Activated CD4-positive, alpha-beta memory T cell treated with anti-CD3 and anti-CD28 coated beads for 36 hours (primary cell): ENCODE measurements around the gene FREM1. TPM values are rescaled to one million over a fixed set of nuclear protein-coding genes. Genes with fewer than 3 reads are reported as not detected.
A peak's percentile ranks its signal among the peaks of the same experiment; 100 is the strongest.

Experiments used
- CTCF ChIA-PET: fragments of 350-600 bp; sonication (Branson Sonifier 250); formaldehyde crosslinking; loops from one replicate; lab custom pipeline; 2021; ENCODE audit warnings: antibody characterized with exemption, inconsistent platforms; lab: Charles Lee
- POLR2A ChIA-PET: fragments of 350-600 bp; sonication (Branson Sonifier 250); formaldehyde crosslinking; loops from one replicate; lab custom pipeline; 2021; ENCODE audit warnings: antibody characterized with exemption; lab: Charles Lee
- DNase-seq: peaks from one replicate; pipeline ENCODE4 v3.0.0-alpha.2; 2020
- H3K27ac Mint-ChIP-seq: one replicate; pipeline ENCODE4 v1.8.0; 2021; ENCODE audit warnings: mixed read lengths
- H3K27me3 Mint-ChIP-seq: one replicate; pipeline ENCODE4 v1.8.0; 2021; ENCODE audit warnings: mixed read lengths
- H3K36me3 Mint-ChIP-seq: one replicate; pipeline ENCODE4 v1.8.0; 2021; ENCODE audit warnings: mixed read lengths
- H3K4me1 Mint-ChIP-seq: one replicate; pipeline ENCODE4 v1.8.0; 2021; ENCODE audit warnings: low read depth, mixed read lengths
- H3K4me3 Mint-ChIP-seq: one replicate; pipeline ENCODE4 v1.8.0; 2021; ENCODE audit warnings: mild to moderate bottlenecking, mixed read lengths
- H3K9me3 Mint-ChIP-seq: one replicate; pipeline ENCODE4 v1.8.0; 2021; ENCODE audit warnings: mixed read lengths
- intact Hi-C: fragments of 100-400 bp; cut with micrococcal nuclease; formaldehyde crosslinking; loops from one replicate; pipeline ENCODE4 v1.15.1; 2023
- total RNA-seq, 2 experiments: library from RNA; stranded (reverse); gene quantifications; one replicate each; pipeline ENCODE4 v1.2.3, GENCODE V29; 2021

The FREM1 gene
- total RNA-seq, 2 experiments from 2014 or later, result not detected

DNA sequence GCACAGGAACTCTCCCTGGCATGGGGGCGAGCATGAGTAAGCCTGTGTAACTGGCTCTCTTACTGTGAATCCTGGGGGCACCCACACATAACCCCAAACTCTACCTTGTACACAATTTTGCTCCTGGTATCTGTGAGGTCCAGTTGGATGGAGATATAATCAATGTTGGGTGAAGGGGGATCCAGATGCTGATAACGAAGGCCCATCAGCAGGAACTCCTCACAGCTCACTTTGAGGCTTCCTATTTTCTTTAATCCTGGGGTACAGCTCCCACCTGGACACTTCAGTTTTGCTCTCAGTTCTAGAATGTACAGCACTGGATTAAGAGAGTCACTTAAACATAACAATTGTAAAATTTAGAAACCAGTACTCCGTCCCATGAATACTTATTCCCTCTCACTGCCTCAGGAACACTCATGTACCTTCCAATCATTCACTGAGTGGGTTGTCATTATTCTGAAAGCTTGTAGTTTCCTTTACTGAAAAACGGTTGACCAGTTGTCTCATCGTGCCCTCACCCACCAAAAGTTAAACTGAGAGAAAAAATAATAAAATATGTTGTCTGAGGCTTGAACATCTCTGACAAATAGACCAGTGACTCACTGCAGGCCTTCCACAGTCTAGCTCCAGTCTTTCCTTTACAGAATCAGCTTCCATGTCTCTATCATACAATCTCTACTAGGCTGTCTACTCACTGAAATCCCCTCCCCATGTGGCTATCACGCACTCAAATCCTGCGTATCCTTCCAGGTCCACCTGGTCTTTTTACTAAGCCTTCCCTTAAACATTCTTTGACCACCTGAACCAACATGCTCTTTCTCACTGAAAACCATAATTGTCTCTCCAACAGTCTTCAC, 52.6 kb downstream of the FREM1 start:
- intact Hi-C loops, result no loop called here
- ChIA-PET CTCF (no interaction called here), POLR2A (no interaction called here)
- Mint-ChIP-seq H3K4me1 (no peaks in the 10 kb centered on the region), H3K36me3 (no peaks in the 10 kb centered on the region), H3K4me3 (no peak overlapping the region), H3K27me3 (no peaks in the 10 kb centered on the region), H3K9me3 (no peaks in the 10 kb centered on the region), H3K27ac (no peak overlapping the region)
- no peak for DNase-seq

DNA sequence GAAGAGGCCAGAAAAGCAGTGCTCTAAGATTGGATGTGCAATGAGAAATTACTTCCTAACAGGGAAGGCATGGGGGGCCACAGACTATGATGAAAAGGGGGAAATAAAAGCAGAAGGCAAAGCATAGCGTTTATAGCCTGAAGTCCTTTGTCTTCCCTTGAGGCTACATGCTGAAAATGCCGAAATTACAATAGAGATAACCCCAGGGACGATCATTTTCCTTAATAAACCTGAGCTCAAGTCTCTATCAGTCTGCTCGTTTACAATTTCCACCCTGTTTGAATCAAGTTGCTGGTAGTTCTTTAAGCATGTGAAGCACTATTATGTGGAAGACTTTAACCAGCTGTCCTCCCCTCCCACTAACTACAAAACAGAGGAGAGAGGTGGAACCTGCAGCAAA, 60.4 kb downstream of the FREM1 start:
- intact Hi-C loops, result loop anchor here (5.0 kb wide), 1 partner anchor 292 kb away; no protein-coding TSS in a partner anchor
- CTCF ChIA-PET, result no interaction called here
- H3K27me3 Mint-ChIP-seq, result peaks cover 2% of the 10 kb centered on the region
- no peak overlapping the region for H3K27ac Mint-ChIP-seq
- H3K4me1 Mint-ChIP-seq, result no peaks in the 10 kb centered on the region
- no peak overlapping the region for H3K4me3 Mint-ChIP-seq
- no peaks in the 10 kb centered on the region for H3K36me3 Mint-ChIP-seq
- POLR2A ChIA-PET, result no interaction called here
- no peak for DNase-seq
- peaks cover 4% of the 10 kb centered on the region for H3K9me3 Mint-ChIP-seq

DNA sequence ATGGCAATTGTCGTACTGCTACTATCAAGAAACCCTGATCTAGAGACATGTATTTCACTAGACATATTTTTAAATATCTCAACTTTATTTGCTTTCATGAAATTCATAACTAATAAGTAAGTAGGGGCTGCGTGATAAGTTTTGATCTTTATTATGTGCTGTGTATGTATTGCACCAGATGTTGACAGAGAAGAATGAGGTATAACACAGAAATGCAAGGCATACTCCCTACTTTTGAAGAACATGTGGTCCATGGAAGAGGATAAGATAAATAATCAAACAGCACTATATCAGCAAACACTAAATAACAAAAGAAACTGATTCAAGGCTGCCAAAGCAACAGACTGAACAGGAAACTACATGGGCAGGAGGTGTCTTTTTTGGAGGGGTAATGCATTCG, 60.9 kb downstream of the FREM1 start:
- intact Hi-C loops, result loop anchor here (5.0 kb wide), 1 partner anchor 293 kb away; no protein-coding TSS in a partner anchor
- POLR2A ChIA-PET, result no interaction called here
- peaks cover 2% of the 10 kb centered on the region for H3K27me3 Mint-ChIP-seq
- no peak overlapping the region for H3K4me3 Mint-ChIP-seq
- no peak overlapping the region for H3K27ac Mint-ChIP-seq
- CTCF ChIA-PET, result no interaction called here
- H3K9me3 Mint-ChIP-seq, result peaks cover 4% of the 10 kb centered on the region
- no peak for DNase-seq
- no peaks in the 10 kb centered on the region for H3K36me3 Mint-ChIP-seq
- no peaks in the 10 kb centered on the region for H3K4me1 Mint-ChIP-seq

DNA sequence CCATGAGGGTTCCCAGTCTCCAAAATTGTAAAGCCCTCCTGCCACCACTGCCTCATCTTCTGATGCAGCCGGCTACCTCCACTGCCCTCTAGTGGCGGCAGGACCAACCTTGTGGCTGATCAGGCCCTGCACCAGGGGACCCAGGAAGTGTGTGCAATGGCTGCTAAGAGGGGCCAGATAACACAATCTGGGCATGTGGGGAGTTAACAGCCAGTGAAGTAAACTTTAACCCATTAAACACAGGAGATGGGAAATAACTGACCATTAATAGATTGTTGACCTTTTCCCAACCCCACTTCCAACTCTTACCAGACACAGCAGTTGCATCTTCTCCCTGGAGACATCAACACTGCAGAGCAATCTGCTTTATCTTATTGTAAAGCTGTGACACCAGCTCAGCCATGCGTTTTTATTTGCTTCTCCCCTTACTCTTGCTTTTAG, 63.3 kb downstream of the FREM1 start:
- POLR2A ChIA-PET, result no interaction called here
- intact Hi-C loops, result loop anchor here (2.0 to 5.0 kb wide), 2 partner anchors 230 to 295 kb away; no protein-coding TSS in a partner anchor

DNA sequence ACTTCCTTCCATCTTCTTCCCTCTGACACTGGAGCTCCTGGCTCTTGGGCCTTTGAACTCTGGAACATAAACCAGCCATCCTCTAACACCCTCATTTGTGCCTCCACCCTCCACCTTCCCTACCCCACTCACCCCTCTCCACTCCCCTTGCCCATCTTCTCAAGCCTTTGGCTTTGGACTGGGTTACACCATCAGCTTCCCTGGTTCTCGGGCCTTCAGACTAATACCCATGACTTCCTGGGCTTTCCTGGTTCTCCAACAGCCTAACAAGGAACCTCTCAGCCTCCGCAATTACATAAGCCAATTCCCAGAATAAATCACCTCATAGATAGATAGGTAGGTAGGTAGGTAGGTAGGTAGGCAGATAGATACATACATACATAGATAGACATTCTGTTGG, 67.1 kb downstream of the FREM1 start:
- CTCF ChIA-PET, result no interaction called here
- no peaks in the 10 kb centered on the region for H3K4me1 Mint-ChIP-seq
- no peak overlapping the region for H3K4me3 Mint-ChIP-seq
- no peak for DNase-seq
- H3K27me3 Mint-ChIP-seq, result peaks cover 7% of the 10 kb centered on the region
- H3K27ac Mint-ChIP-seq, result no peak overlapping the region
- intact Hi-C loops, result no loop called here
- peaks cover 4% of the 10 kb centered on the region for H3K9me3 Mint-ChIP-seq
- no peaks in the 10 kb centered on the region for H3K36me3 Mint-ChIP-seq
- POLR2A ChIA-PET, result no interaction called here

More for the DNA sequence above, 63.3 kb downstream of the FREM1 start:
- DNase-seq, result peak; percentile 67
- CTCF ChIA-PET, result interaction anchor here (1.2 to 1.4 kb wide), 3 partner anchors 28 to 288 kb away, joined by 3 to 6 read pairs (median 3); no protein-coding TSS in a partner anchor
- Mint-ChIP-seq H3K4me1 (no peaks in the 10 kb centered on the region), H3K27ac (no peak overlapping the region), H3K36me3 (no peaks in the 10 kb centered on the region), H3K4me3 (no peak overlapping the region), H3K9me3 (peaks cover 4% of the 10 kb centered on the region), H3K27me3 (peaks cover 3% of the 10 kb centered on the region)

DNA sequence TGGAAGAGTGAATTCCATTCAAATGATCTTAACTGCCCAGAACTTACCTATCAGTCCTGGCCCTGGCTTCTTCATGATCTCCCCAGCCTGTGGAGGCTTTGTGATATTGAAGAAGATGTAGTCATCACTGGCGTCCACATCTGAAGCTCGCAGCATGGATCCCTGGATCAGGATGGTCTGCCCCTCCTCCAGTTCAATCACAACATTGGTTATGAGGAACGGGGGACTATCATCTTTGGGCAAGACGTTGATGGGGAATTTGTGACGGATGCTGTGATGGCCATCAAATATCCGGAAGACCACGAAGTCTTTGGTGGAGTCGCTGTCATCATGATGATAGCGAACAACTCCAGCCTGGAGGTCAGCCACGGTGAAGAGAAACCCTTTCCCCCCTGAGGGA, 68.0 kb downstream of the FREM1 start:
- Mint-ChIP-seq H3K4me3 (no peak overlapping the region), H3K27ac (no peak overlapping the region), H3K36me3 (no peaks in the 10 kb centered on the region), H3K9me3 (peaks cover 4% of the 10 kb centered on the region), H3K27me3 (peaks cover 7% of the 10 kb centered on the region), H3K4me1 (no peaks in the 10 kb centered on the region)
- intact Hi-C loops, result no loop called here
- no peak for DNase-seq
- ChIA-PET POLR2A (no interaction called here), CTCF (no interaction called here)

DNA sequence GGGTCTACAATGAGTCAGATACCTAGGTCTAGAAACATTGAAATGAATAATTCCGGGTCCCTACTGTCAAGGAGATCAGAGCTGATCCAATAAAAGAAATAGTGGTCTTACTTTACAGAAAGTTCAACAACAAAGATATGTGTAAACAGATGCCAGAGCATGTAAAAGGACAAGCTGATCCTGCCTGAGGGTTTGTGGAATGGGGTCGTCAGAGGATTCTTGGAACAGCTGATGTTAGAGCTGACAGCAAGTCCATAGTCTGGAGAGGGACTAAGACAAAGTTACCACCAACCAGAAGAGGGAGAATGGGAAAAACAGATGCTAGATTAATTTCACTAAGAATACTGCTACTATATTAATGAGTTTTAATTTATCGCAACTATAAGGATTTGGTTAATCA, 71.5 kb downstream of the FREM1 start:
- no peak overlapping the region for H3K4me3 Mint-ChIP-seq
- H3K27me3 Mint-ChIP-seq, result peaks cover 7% of the 10 kb centered on the region
- intact Hi-C loops, result no loop called here
- DNase-seq, result no peak
- no peaks in the 10 kb centered on the region for H3K4me1 Mint-ChIP-seq
- CTCF ChIA-PET, result no interaction called here
- H3K27ac Mint-ChIP-seq, result no peak overlapping the region
- no peaks in the 10 kb centered on the region for H3K9me3 Mint-ChIP-seq
- H3K36me3 Mint-ChIP-seq, result no peaks in the 10 kb centered on the region
- POLR2A ChIA-PET, result no interaction called here

DNA sequence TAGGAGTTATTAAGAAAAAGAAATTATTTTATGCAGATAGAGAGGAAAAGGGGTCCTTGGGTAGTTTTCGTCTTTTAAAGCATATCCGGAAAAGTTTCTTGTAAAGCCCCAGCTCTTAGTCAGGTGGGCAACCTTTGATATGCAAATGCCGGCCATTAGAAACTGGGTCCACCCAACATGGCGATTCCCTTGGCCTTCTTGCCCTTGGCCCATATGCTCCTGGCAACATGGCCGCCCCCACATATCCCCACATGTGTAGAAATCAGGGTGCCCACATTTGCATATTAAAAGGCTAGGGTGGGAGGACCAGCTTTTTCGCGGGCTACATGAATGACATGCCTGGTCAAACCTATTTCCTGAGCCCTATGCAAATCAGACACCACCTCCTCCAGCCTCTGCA, 73.3 kb downstream of the FREM1 start:
- POLR2A ChIA-PET, result no interaction called here
- no peaks in the 10 kb centered on the region for H3K9me3 Mint-ChIP-seq
- intact Hi-C loops, result no loop called here
- no peak for DNase-seq
- H3K27ac Mint-ChIP-seq, result no peak overlapping the region
- H3K36me3 Mint-ChIP-seq, result no peaks in the 10 kb centered on the region
- CTCF ChIA-PET, result no interaction called here
- no peaks in the 10 kb centered on the region for H3K4me1 Mint-ChIP-seq
- H3K4me3 Mint-ChIP-seq, result no peak overlapping the region
- peaks cover 6% of the 10 kb centered on the region for H3K27me3 Mint-ChIP-seq

DNA sequence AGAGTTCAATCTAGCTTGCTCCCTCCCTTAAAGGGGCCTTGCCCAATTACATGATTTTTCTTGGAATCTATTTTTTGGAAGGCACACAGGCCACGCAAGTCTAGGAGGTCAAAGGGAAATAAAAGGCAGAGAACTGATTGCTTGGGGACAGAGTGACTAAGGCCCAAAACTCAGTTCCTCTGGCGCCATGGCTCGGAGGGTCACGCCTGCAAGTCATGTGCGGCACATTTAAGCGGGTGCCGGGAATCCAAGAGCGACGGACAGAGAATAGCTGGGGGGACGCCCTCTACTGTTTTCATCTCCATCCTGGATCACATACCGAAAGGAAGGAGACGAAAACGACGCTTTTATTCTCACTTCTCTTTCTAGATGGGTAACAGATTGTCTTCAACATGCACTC, 78.6 kb downstream of the FREM1 start:
- intact Hi-C loops, result no loop called here
- CTCF ChIA-PET, result no interaction called here
- no peak overlapping the region for H3K4me3 Mint-ChIP-seq
- peaks cover 2% of the 10 kb centered on the region for H3K27me3 Mint-ChIP-seq
- no peak for DNase-seq
- peaks cover 2% of the 10 kb centered on the region for H3K9me3 Mint-ChIP-seq
- no peak overlapping the region for H3K27ac Mint-ChIP-seq
- no peaks in the 10 kb centered on the region for H3K36me3 Mint-ChIP-seq
- POLR2A ChIA-PET, result no interaction called here
- H3K4me1 Mint-ChIP-seq, result no peaks in the 10 kb centered on the region

DNA sequence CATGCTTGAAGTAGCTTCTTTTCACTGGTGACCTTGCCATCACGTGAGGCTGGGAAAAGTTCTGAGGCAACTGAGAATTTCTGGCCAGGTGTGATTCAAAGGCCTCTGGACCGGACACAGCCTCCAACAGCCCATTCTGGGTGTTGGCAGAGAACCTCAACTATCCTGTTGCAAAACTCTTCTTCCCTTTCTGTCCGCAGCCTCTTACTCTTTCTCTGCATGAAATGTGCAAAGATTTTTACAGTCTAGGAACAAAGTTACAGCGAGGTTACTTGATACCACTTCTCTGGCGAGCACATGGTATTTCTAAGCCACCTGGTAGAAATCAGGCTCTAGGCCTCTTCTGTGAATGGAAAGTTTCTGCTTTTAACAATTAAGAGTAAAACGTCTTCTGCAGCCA, 79.2 kb downstream of the FREM1 start:
- no peaks in the 10 kb centered on the region for H3K36me3 Mint-ChIP-seq
- H3K27ac Mint-ChIP-seq, result no peak overlapping the region
- H3K27me3 Mint-ChIP-seq, result no peaks in the 10 kb centered on the region
- no peak overlapping the region for H3K4me3 Mint-ChIP-seq
- ChIA-PET CTCF (no interaction called here), POLR2A (no interaction called here)
- H3K4me1 Mint-ChIP-seq, result no peaks in the 10 kb centered on the region
- intact Hi-C loops, result no loop called here
- DNase-seq, result no peak
- peaks cover 2% of the 10 kb centered on the region for H3K9me3 Mint-ChIP-seq

DNA sequence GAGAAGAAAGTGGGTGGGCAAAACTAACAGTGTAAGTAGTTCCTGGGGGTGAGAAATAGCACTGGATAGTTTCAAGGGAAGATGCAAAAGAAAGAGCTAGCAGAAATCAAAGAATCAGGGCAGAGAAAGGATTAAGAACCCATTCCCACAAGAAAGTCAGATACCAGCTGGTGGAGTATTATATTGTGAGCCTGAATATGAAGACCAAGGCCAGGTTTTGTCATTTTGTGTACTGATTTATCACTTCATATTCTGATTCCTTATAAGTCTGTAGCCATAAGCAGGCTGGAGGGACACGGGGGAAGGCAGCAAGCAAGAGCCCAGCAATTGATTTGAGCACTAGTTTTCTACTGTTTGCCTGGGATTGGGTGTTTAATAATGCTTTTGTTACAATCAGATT, 80.2 kb downstream of the FREM1 start:
- intact Hi-C loops, result no loop called here
- Mint-ChIP-seq H3K27ac (no peak overlapping the region), H3K4me3 (no peak overlapping the region), H3K27me3 (peaks cover 2% of the 10 kb centered on the region), H3K9me3 (peaks cover 2% of the 10 kb centered on the region), H3K36me3 (no peaks in the 10 kb centered on the region), H3K4me1 (no peaks in the 10 kb centered on the region)
- no peak for DNase-seq
- CTCF ChIA-PET, result no interaction called here
- POLR2A ChIA-PET, result no interaction called here

DNA sequence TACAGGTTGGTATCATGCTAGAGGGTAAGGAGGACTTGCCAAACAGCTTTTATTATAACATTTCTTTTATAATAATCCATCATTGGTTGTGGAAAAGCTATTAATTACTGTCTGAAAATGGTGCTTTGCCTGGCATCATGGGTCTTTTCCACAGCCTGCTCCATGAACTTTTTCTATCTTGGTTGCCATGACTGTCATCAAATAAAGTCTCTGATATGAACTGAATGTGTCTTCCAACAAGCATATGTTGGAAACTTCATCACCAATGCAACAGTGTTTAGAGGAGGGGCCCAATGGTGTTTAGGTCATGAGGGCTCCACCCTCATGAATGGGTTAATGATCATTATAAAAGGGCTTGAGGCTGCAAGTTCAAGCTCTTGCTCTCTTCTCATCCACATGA, 81.0 kb downstream of the FREM1 start:
- peaks cover 2% of the 10 kb centered on the region for H3K9me3 Mint-ChIP-seq
- peaks cover 2% of the 10 kb centered on the region for H3K27me3 Mint-ChIP-seq
- CTCF ChIA-PET, result no interaction called here
- DNase-seq, result no peak
- intact Hi-C loops, result no loop called here
- no peak overlapping the region for H3K4me3 Mint-ChIP-seq
- no peaks in the 10 kb centered on the region for H3K36me3 Mint-ChIP-seq
- H3K27ac Mint-ChIP-seq, result no peak overlapping the region
- H3K4me1 Mint-ChIP-seq, result no peaks in the 10 kb centered on the region
- POLR2A ChIA-PET, result no interaction called here

DNA sequence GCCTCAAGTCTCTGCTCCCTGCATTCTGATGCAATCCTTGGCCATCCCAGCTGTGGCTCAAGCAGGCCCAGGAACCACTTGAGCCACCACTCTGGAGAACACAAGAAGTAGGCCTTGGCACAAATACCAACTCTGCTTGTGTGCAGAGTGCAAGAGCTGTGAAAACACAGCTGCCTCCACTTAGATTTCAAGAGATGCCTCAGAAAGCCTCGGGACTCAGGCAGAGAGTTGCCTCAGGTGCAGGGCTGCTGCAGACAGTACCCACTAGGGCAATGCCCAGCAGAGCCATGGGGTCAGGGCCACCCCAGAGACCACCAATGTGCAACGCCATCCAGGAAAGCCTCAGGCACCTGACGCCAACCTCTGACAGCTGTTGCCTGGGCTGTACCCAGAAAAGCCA, 82.4 kb downstream of the FREM1 start:
- H3K36me3 Mint-ChIP-seq, result no peaks in the 10 kb centered on the region
- intact Hi-C loops, result no loop called here
- ChIA-PET POLR2A (no interaction called here), CTCF (no interaction called here)
- no peak overlapping the region for H3K27ac Mint-ChIP-seq
- no peak for DNase-seq
- no peaks in the 10 kb centered on the region for H3K4me1 Mint-ChIP-seq
- no peak overlapping the region for H3K4me3 Mint-ChIP-seq
- peaks cover 2% of the 10 kb centered on the region for H3K27me3 Mint-ChIP-seq
- peaks cover 2% of the 10 kb centered on the region for H3K9me3 Mint-ChIP-seq
